HG02885 (cell line): ENCODE measurements around the gene TAF10.

Experiments used
- ATAC-seq: cut with Tn5 transposase; IDR thresholded peaks from one replicate; pipeline ENCODE4 v1.9.1; 2021; ENCODE audit warnings: mild to moderate bottlenecking; ENCODE audit not compliant: unreplicated experiment, poor library complexity

Gene TAF10

GRCh38 chr11:6610591-6610990 is 1.4 kb downstream of the TAF10 start:
- ATAC-seq, result no peak

- ATAC-seq, result no peak
These were observed 2.5 kb downstream of the TAF10 start for GRCh38 chr11:6609502-6610015.

- ATAC-seq, result no peak
These were observed 3.1 kb downstream of the TAF10 start for GRCh38 chr11:6608726-6609501.

GRCh38 chr11:6608011-6608410 is 4.0 kb downstream of the TAF10 start:
- no peak for ATAC-seq

- ATAC-seq, result no peak
These were observed 4.7 kb downstream of the TAF10 start for GRCh38 chr11:6607190-6607795.

- peak; percentile 46 for ATAC-seq
These were observed 5.4 kb downstream of the TAF10 start for GRCh38 chr11:6606471-6607189.

GRCh38 chr11:6604790-6605189 is 7.2 kb downstream of the TAF10 start:
- ATAC-seq, result no peak

- ATAC-seq, result peak; percentile 46
These were observed 7.9 kb downstream of the TAF10 start for GRCh38 chr11:6604081-6604626.

GRCh38 chr11:6603287-6604080 is 8.5 kb downstream of the TAF10 start, which contains the start of the genes ILK and RRP8:
TSS of gene ILK (plus strand) at chr11:6603774. CDS start at chr11:6604272, 498 bp downstream.
TSS of gene RRP8 (minus strand) at chr11:6603616. CDS start at chr11:6603502, 114 bp downstream.
- ATAC-seq, result peak; percentile 82

- ATAC-seq, result no peak
These were observed 9.7 kb downstream of the TAF10 start for GRCh38 chr11:6602096-6602940.

GRCh38 chr11:6601041-6601461 is 11.0 kb downstream of the TAF10 start:
- ATAC-seq, result no peak

GRCh38 chr11:6599881-6600390 is 12.1 kb downstream of the TAF10 start:
- ATAC-seq, result no peak

GRCh38 chr11:6599449-6599848 is 12.6 kb downstream of the TAF10 start:
- ATAC-seq, result no peak

GRCh38 chr11:6598555-6598954 is 13.5 kb downstream of the TAF10 start:
- ATAC-seq, result no peak

- ATAC-seq, result no peak
These were observed 15.7 kb downstream of the TAF10 start for GRCh38 chr11:6596239-6596877.

GRCh38 chr11:6594142-6594768 is 17.8 kb downstream of the TAF10 start:
- ATAC-seq, result no peak

- ATAC-seq, result no peak
These were observed 24.0 kb downstream of the TAF10 start for GRCh38 chr11:6588018-6588417.
